HUDEP-2 (cell line): ENCODE results near the gene TRIP6.
"Not testable (repeated sequence)": the region's sequence is repeated elsewhere in the genome, so short reads cannot be mapped to it uniquely, and the experiment has no call there.

ENCODE experiments used
- DNase-seq, 76 experiments: peaks; one replicate each; lab custom pipeline; 2025; ENCODE audit not compliant: unreplicated experiment in 76 of 76; lab: John Stamatoyannopoulos, UW

Gene TRIP6

GRCh38 chr7:100836812-100837098 is 30.4 kb upstream of the TRIP6 start:
- DNase-seq, result no peak

DNA sequence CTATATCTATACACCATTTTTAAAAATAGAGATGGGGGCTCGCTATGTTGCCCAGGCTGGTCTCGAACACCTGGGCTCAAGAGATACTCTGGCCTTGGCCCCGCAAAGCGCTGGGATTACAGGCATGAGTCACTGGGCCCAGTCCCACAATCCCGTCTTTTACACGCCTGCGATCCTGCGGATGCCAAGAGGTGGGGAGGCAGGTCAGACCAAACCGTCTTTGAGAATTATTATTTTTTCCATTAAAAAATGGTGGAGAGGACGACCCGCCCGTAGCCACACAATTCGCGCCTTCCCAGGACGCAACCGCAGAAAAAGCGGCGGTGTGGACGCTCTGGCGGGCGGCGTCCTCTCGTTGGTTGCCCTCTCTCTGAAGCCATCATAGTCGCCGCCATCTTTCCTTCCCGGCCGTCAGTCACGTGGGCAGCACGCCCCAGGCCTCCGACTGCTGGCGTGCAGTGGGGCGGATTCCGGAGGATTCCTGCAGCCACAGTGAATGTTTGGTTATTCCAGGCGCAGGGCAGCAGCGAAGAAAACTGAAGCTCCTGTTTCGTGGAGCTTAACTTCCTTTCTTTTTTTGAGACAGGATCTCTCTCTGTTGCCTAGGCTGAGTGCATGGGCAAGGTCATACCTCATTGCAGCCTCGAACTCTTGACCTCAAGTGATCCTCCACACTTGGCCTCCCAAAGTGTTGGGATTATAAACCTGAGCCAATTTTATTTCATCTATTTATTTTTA is 29.9 kb upstream of the TRIP6 start:
- peak in 73 of 76 experiments; percentile 16 to 91 (median 83) for DNase-seq

- no peak for DNase-seq
These were observed 27.8 kb upstream of the TRIP6 start for GRCh38 chr7:100839361-100839760.

GRCh38 chr7:100840470-100841100 is 26.6 kb upstream of the TRIP6 start:
- DNase-seq, result no peak

DNA sequence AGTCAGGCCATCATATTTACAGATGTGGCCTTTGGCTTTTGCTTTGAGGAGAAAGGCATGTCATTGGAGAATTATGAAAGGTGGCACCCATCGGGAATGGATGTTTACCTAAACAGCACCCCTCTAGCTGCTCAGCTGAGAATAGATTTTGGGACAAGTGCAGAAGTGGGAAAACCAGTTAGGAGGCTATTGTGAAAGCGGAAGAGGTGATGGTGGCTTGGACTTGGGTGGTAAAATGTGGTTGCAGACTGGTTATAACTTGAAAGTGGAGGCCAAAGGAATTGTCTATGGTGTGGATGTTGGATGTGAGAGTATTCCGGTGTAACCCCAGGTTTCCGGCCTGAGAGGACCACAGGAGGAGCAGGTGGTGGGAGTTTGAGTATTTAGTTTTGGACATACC is 19.8 kb upstream of the TRIP6 start:
- no peak for DNase-seq

GRCh38 chr7:100852048-100852872 is 14.9 kb upstream of the TRIP6 start, which contains the start of gene SLC12A9:
Gene SLC12A9 (plus strand): TSS chr7:100852713. CDS start chr7:100854198, 1,485 bp downstream.
- peak in 73 of 76 experiments; percentile 25 to 91 (median 81) for DNase-seq

- DNase-seq, result no peak
These were observed 12.9 kb upstream of the TRIP6 start for GRCh38 chr7:100854146-100854895.

- DNase-seq, result not testable (repeated sequence)
These were observed 12.3 kb upstream of the TRIP6 start for GRCh38 chr7:100854899-100855298.

- no peak for DNase-seq
These were observed 11.7 kb upstream of the TRIP6 start for GRCh38 chr7:100855515-100855914.

DNA sequence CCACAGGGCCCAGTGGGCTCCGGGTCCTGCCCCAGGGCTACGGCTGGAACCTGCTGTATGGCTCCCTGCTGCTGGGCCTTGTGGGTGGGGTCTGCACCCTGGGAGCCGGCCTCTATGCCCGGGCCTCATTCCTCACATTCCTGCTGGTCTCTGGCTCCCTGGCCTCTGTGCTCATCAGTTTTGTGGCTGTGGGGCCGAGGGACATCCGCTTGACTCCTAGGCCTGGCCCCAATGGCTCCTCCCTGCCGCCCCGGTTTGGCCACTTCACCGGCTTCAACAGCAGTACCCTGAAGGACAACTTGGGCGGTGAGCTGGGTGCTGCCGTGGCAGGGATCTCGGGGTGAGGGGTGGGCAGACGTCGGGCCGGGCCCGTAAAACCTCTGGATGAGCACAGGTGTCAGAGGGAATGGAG is 10.3 kb upstream of the TRIP6 start:
- DNase-seq, result no peak

GRCh38 chr7:100859856-100860255 is 7.3 kb upstream of the TRIP6 start:
- DNase-seq, result no peak

DNA sequence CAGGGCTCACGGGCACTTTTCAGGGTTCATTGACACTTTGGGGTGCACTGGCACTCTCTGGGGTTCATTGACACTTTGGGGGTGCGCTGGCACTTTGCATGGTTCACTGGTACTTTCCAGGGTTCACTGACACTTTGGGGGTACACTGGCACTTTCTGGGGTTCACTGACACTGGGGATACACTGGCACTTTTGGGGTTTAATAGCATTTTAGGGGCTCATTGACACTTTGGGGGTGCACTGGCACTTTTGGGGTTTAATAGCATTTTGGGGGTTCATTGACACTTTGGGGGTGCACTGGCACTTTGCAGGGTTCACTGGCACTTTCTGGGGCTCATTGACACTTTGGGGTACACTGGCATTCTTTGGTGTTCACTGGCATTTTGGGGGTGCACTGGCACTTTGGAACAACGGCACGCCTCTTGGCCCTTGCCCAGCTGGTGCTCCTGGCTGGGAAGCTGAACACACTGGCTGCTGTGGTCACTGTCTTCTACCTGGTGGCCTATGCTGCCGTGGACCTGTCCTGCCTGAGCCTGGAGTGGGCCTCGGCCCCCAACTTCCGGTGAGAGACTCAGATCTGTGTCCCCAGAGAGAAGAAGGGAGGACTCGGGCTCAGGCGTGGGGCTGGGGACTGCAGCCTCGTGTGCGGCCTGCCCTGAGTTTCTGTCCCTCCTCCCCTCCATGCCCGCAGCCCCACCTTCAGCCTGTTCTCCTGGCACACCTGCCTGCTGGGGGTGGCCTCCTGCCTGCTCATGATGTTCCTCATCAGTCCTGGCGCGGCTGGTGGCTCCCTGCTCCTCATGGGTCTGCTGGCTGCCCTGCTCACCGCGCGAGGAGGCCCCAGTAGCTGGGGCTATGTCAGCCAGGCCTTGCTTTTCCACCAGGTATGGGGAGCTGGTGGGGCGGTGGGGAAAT is 6.2 kb upstream of the TRIP6 start:
- no peak for DNase-seq

DNA sequence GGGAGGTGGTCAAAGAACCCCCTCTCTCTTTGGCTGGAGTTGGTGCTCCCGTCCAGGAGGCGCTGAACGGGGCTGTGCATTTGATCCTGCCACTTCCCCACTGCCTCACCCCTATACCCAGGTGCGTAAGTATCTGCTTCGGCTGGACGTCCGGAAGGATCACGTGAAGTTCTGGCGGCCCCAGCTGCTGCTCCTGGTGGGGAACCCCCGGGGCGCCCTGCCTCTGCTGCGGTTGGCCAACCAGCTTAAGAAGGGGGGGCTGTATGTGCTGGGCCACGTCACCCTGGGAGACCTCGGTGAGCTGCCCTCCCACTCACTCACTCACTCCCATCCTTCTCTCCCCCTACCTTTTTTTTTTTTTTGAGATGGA is 5.6 kb upstream of the TRIP6 start:
- no peak for DNase-seq

DNA sequence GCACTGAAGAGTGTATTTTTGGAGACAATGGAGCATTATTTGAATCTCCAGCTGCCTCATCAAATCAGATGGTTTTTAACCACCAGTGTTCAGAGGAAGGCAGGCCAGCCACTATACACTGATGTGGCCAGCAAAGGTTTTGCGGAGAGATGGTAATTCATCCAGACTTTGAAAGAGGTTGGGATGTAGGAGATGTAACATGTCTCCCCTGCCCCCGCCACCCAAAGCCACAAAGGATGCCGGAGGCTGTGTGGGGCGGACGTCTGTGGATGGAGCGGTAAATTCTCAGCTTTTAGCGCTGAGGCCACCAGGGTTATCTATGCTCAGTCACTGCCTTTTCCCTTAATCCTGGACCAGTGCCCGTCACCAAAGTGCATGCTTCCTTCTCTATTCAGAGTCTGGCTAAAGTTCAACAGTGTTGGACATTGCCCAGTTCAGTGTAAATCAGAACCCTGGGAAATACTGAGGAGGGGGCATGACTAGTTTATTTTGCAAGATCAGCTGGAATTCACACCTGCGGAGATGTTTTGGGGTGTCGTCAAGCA is 3.7 kb upstream of the TRIP6 start:
- peak in 38 of 76 experiments; percentile 4 to 66 (median 34) for DNase-seq

GRCh38 chr7:100864263-100864845 is 2.8 kb upstream of the TRIP6 start:
- DNase-seq, result no peak

DNA sequence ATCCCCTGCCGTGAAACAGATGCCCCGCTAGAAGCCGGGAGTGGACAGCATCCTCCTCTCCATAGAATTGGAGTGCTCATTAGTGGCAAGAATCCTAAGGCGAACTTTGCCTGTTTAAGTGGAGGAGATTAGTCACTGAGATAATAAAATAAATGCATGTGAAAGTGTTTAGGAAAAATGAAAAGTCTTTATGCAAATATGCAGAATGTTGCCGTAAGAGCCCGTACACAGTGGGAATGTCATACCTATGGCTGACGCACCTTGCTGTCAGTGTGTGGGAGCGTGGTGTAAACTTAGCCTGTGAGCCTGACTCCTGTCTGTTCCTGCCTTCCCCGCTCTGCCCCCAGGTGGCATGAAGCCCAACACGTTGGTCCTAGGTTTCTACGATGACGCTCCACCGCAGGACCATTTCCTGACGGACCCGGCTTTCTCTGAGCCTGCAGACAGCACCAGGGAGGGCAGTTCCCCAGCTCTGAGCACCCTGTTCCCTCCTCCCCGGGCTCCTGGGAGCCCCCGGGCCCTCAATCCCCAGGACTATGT is 1.7 kb upstream of the TRIP6 start:
- no peak for DNase-seq

- DNase-seq, result peak in 71 of 76 experiments; percentile 22 to 89 (median 69)
These were observed 1.1 kb upstream of the TRIP6 start for GRCh38 chr7:100865938-100866728.

DNA sequence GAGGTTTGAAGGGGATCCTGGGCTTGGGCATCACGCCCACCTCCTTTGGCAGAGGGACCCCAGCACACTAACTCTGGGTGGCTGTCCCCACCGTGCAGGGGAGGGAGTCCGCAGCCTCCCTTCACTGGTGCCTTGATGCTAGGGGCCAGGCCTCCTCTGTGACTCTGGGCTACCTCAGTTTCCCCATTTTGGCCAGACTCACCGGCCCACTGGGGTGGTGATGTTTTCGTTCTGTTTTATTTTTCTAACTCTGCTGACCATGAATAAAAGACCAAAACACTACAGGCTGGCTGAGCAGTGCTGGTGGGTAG is 503 bp upstream of the TRIP6 start:
- DNase-seq, result peak in 1 of 76 experiments; percentile 50
